Parathyroid adenoma (tissue), 2 donors: ENCODE results near the gene ZFP36L1.

Experiments
- H2AFZ ChIP-seq: fragments of 300-600 bp; sonication (generic); one replicate; pipeline ENCODE4 v1.7.0; 2017; ENCODE audit warnings: antibody characterized with exemption, mild to moderate bottlenecking
- H3K27ac ChIP-seq: fragments of 300-600 bp; sonication (generic); one replicate; pipeline ENCODE4 v1.7.0; 2017
- H3K27me3 ChIP-seq: fragments of 300-600 bp; sonication (generic); one replicate; pipeline ENCODE4 v1.7.0; 2017; ENCODE audit warnings: low read length; ENCODE audit not compliant: control insufficient read depth, insufficient read depth
- H3K36me3 ChIP-seq: fragments of 300-600 bp; sonication (generic); one replicate; pipeline ENCODE4 v1.7.0; 2017; ENCODE audit warnings: low read length; ENCODE audit not compliant: control insufficient read depth, insufficient read depth
- H3K4me1 ChIP-seq: fragments of 300-600 bp; sonication (generic); one replicate; pipeline ENCODE4 v1.7.0; 2017; ENCODE audit warnings: control low read depth
- H3K4me2 ChIP-seq: fragments of 300-600 bp; sonication (generic); one replicate; pipeline ENCODE4 v1.7.0; 2017; ENCODE audit warnings: low read length
- H3K4me3 ChIP-seq: fragments of 300-600 bp; sonication (generic); one replicate; pipeline ENCODE4 v1.7.0; 2017; ENCODE audit warnings: low read depth, low read length
- H3K79me2 ChIP-seq: fragments of 300-600 bp; sonication (generic); one replicate; pipeline ENCODE4 v1.7.0; 2017; ENCODE audit warnings: control low read depth
- H3K9ac ChIP-seq: fragments of 300-600 bp; sonication (generic); one replicate; pipeline ENCODE4 v1.7.0; 2017; ENCODE audit warnings: mild to moderate bottlenecking
- H3K9me3 ChIP-seq: fragments of 300-600 bp; sonication (generic); one replicate; pipeline ENCODE4 v1.7.0; 2017; ENCODE audit warnings: low read length; ENCODE audit not compliant: control insufficient read depth
- CTCF ChIP-seq: fragments of 300-600 bp; sonication (generic); IDR thresholded peaks from one replicate; pipeline ENCODE4 v1.7.0; 2017; ENCODE audit warnings: antibody characterized with exemption, mild to moderate bottlenecking
- donor health status: primary hyperparathyroidism.

Gene ZFP36L1

GRCh38 chr14:68792678-68792978 lies 239 bp downstream of the ZFP36L1 start:
- H3K27me3 ChIP-seq, result no peaks in the 10 kb centered on the region
- peaks cover 4% of the 10 kb centered on the region for H3K79me2 ChIP-seq
- H3K4me3 ChIP-seq, result peak overlapping the region; percentile 100
- H2AFZ ChIP-seq, result peak overlapping the region; percentile 35
- H3K4me1 ChIP-seq, result no peaks in the 10 kb centered on the region
- peaks cover 9% of the 10 kb centered on the region for H3K36me3 ChIP-seq
- H3K9me3 ChIP-seq, result no peaks in the 10 kb centered on the region
- peak overlapping the region; percentile 97 for H3K27ac ChIP-seq
- H3K4me2 ChIP-seq, result peak overlapping the region; percentile 99
- no peak for TF ChIP-seq CTCF
- H3K9ac ChIP-seq, result peak overlapping the region; percentile 3

GRCh38 chr14:68791902-68792677 lies 777 bp downstream of the ZFP36L1 start:
- Histone ChIP-seq H3K9ac (peak overlapping the region; percentile 3), H3K4me2 (peak overlapping the region; percentile 99), H2AFZ (peak overlapping the region; percentile 35), H3K9me3 (no peaks in the 10 kb centered on the region), H3K27me3 (no peaks in the 10 kb centered on the region), H3K27ac (peak overlapping the region; percentile 97), H3K79me2 (peaks cover 4% of the 10 kb centered on the region), H3K4me1 (no peaks in the 10 kb centered on the region), H3K4me3 (peak overlapping the region; percentile 100), H3K36me3 (peaks cover 9% of the 10 kb centered on the region)
- TF ChIP-seq CTCF, result no peak

- H3K36me3 ChIP-seq, result peaks cover 9% of the 10 kb centered on the region
- peak overlapping the region; percentile 83 for H3K4me2 ChIP-seq
- H3K27ac ChIP-seq, result peak overlapping the region; percentile 97
- no peak overlapping the region for H2AFZ ChIP-seq
- no peak overlapping the region for H3K9ac ChIP-seq
- no peak for TF ChIP-seq CTCF
- H3K9me3 ChIP-seq, result no peaks in the 10 kb centered on the region
- peak overlapping the region; percentile 100 for H3K4me3 ChIP-seq
- H3K27me3 ChIP-seq, result no peaks in the 10 kb centered on the region
- no peaks in the 10 kb centered on the region for H3K4me1 ChIP-seq
- peaks cover 4% of the 10 kb centered on the region for H3K79me2 ChIP-seq
Observed at GRCh38 chr14:68791078-68791901, 1.6 kb downstream of the ZFP36L1 start.

- Histone ChIP-seq H3K79me2 (peaks cover 4% of the 10 kb centered on the region), H3K27ac (peak overlapping the region; percentile 97), H2AFZ (no peak overlapping the region), H3K36me3 (peaks cover 9% of the 10 kb centered on the region), H3K27me3 (no peaks in the 10 kb centered on the region), H3K9me3 (no peaks in the 10 kb centered on the region), H3K4me2 (peak overlapping the region; percentile 83), H3K4me3 (peak overlapping the region; percentile 100), H3K4me1 (no peaks in the 10 kb centered on the region), H3K9ac (no peak overlapping the region)
- no peak for TF ChIP-seq CTCF
Observed at GRCh38 chr14:68790644-68791077, 2.2 kb downstream of the ZFP36L1 start.
